Skin epidermis (tissue), 12 donors: ENCODE results near the gene EVPL.
A peak's percentile ranks its signal among the peaks of the same experiment; 100 is the strongest.
"Not testable (repeated sequence)": the region's sequence is repeated elsewhere in the genome, so short reads cannot be mapped to it uniquely, and the experiment has no call there.

Experiments used
- H3K27ac ChIP-seq, 21 experiments: fragments of 200-600 bp; sonication (generic) in 11 of 21; one replicate each; pipeline ENCODE4 v1.5.0; 2020; ENCODE audit warnings: mild to moderate bottlenecking in 3 of 21, inconsistent platforms in 2 of 21, moderate library complexity in 2 of 21
- H3K4me3 ChIP-seq, 7 experiments: fragments of 200-600 bp; sonication (generic) in 2 of 7; one replicate each; pipeline ENCODE4 v1.5.0; 2020; ENCODE audit warnings: inconsistent platforms in 2 of 7, mild to moderate bottlenecking in 2 of 7, moderate library complexity in 1 of 7

Gene EVPL

DNA sequence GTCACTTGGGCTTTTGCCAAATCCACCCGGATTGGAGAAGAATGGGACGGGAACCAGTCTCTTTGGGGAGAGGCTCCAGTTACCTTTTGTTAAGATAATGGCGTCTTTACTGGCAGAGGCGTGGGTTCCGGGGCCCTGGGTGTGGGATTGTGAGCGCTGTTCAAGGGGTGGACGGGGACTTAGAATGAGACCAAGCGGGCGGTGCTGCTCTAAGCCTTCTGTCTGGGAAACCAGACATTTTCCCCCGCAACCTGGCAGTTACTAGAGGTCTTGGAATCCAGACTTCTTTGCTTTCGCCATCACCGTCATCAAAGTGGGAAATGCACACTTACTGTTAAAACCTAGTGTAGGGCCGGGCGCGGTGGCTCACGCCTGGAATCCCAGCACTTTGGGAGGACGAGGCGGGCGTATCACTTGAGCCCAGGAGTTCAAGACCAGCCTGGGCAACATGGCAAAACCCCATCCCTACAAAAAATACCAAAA, 47.4 kb downstream of the EVPL start:
- peak overlapping the region; percentile 52 to 91 (median 75) for H3K4me3 ChIP-seq
- peak overlapping the region; percentile 75 to 100 (median 99) for H3K27ac ChIP-seq

DNA sequence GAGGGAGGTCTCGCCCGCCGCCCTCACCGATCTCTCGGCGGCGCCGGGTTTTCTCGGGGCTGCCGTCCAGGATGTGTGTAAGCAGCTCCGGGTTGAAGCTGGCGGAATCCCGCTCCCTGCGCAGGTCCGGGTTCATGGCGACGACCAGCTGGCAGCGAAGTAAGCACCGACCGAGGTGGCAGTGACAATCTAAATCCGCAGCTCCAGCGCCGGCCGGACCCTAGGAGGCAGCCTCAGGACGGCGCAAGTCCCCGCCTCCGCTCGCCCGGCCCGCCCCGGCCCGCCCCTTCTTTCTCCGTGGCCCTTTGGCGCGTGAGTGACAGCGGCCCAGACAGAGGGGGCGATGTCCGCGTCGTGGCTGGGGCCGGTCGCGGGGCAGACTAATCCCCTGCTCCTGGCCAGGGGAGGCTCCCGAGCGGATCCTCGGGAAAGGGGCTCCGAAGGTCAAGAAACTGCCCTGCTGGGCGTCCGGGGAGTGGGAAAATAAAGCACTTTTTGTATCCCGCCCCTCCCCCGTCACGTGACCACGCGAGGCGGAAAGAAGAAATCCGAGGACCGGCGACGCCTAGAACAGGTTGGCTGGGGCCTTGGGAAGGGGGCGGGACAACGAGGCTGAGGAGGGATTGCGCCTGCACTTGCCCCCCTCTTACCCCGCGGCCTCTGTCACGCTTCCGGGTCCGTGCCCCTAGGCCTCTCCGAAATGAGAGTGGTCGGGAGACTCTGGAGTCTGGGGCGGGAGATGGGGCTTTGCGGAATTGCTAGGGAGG, 48.0 kb downstream of the EVPL start, which contains the start of the genes ACOX1 and TEN1:
Gene ACOX1 (minus strand): TSS at position 229 of the 767 bp plus-strand sequence. CDS start 93 bp downstream, at position 136.
Gene TEN1 (plus strand): TSS at position 303 of the 767 bp plus-strand sequence. CDS start 6,953 bp downstream, outside the sequence.
- H3K27ac ChIP-seq: peak within 1 kb of the TSS; percentile 75 to 100 (median 99)
- H3K4me3 ChIP-seq: peak within 1 kb of the TSS; percentile 52 to 91 (median 75)

DNA sequence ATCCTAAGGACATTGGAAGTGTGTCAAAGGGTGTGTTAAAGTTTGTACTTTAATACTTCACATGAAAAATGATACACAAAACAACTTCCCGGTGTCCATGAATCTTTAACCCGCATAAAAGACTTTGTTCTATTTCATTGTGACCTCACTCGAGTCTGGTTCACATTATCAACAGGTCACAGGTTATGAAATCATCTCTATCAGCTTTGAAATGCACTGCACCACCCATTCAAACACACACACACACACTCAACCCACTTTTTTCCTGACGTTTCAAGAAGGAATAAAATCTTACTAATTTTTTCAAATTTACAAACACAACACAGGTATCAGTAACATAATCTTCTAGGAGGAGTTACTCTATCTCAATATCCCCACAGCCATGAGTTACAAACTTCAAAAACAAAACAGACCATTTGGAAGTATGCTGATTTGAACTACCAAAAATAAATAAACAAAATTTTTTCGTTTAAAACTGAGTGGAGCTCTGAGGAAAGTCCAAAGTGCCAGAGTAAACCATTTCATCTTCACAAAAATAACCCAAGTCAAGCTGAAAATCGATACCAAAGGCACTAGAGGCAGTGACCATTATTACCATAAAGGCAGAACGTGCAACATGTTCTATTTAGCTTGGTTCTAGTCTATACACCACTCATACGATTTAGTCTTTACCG, 50.8 kb downstream of the EVPL start:
- peak overlapping the region in 11 of 21 experiments; percentile 14 to 67 (median 41) for H3K27ac ChIP-seq
- peak overlapping the region in 2 of 7 experiments; percentile 3 to 76 for H3K4me3 ChIP-seq

DNA sequence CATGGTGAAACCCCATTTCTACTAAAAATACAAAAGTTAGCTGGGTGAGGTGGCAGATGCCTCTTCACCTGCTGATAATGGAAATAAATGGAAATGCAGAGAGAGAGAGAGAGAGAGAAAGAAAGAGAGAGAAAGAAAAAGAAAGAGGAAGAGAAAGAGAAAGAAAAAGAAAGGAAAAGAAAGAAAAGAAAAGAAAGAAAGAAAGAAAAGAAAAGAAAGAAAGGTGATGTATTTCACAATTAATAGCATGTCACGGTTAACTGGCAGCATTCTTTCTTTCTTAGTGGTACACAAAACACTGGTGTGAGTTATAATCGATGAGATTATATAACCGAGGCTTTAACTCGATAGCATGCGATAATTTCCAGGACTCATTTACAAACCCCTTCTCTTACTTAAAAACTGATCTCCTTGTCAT, 51.3 kb downstream of the EVPL start:
- peak overlapping the region in 10 of 21 experiments; percentile 14 to 67 (median 45) for H3K27ac ChIP-seq
- H3K4me3 ChIP-seq: peak overlapping the region in 1 of 7 experiments; percentile 76

DNA sequence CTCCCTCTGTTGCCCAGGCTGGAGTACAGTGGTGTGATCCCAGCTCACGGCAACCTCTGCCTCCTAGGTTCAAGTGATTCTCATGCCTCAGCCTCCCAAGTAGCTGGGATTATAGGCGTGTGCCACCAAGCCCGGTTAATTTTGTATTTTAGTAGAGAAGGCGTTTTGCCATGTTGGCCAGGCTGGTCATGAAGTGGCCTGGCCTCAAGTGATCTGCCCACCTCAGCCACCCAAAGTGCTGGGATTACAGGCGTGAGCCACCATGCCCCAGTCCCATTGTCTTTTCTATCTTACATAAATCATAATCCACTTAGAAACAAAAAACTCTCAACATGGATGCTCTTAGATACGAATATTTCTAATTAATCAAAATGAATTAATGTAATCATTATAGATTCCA, 51.9 kb downstream of the EVPL start:
- H3K4me3 ChIP-seq: not testable (repeated sequence)
- H3K27ac ChIP-seq: peak overlapping the region in 3 of 21 experiments; percentile 38 to 57 (median 41)

DNA sequence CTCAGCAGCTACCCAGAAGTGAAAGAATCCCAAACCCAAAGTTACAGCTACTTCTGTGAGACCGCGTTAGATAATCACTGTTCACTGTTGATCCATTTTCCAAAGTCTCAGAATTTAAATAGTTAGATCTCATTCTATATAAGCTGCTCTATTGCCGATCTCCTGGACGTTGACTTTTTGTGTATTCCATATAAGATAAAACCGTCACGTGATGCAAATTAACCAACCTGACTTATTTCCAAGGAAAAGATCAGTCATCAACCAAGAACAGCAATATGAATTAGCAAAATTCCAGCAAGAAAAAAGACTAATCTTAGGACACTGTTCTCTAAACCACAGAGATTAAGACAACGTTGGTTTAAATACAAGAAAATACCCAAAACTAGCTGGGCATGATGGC, 56.5 kb downstream of the EVPL start:
- Histone ChIP-seq H3K4me3 (no peak overlapping the region), H3K27ac (peak overlapping the region in 11 of 21 experiments; percentile 3 to 67 (median 41))

DNA sequence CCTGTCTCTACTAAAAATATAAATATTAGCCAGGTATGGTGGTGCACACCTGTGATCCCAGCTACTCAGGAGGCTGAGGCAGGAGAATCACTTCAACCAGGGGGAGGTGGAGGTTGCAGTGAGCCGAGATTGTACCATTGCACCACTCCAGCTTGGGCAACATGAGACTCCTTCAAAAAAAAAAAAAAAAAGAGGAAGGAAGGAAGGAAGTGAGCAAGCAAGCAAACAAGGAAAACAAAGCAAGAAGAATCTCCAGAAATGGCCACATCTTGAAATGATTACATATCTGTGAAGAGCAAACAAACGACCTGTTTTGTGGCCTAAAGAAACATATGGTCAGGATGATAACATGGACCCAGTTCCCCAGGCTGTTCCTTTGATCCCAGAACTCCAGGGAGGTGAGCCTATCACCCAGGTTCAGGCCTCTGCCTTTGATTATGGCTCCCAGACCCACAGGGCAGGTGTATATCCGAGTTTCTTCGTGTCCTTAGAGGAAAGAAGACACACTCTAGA, 57.0 kb downstream of the EVPL start:
- H3K4me3 ChIP-seq: no peak overlapping the region
- peak overlapping the region in 11 of 21 experiments; percentile 3 to 67 (median 41) for H3K27ac ChIP-seq

DNA sequence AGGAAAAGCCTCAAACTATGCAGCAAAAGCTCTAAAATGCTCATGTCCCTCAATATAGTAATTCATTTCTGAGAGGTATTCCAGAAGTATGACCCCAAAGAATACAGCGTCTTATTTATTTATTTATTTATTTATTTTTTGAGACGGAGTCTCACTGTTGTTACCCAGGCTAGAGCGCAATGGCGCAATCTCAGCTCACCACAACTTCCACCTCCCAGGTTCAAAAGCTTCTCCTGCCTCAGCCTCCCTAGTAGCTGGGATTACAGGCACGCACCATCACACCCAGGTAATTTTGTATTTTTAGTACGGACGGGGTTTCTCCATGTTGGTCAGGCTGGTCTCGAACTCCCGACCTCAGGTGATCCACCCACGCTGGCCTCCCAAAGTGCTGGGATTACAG, 58.1 kb downstream of the EVPL start:
- H3K27ac ChIP-seq, H3K4me3 ChIP-seq: not testable (repeated sequence)

DNA sequence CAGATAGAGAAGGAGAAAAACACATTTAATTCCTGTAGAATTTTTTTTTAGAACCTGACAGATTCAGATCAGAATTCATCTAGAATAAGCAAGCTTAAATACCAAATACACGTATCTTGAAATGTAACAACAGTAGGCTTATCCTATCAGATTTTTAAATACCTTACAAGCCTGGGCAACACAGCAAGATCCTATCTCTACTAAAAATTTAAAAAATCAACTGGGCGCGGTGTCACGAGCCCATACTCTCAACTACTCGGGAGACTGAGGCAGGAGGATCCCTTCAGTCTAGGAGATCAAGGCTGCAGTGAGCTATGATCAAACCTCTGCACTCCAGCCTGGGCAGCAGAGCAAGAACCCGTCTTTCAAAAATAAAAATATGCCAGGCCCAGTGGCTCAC, 61.6 kb downstream of the EVPL start:
- H3K4me3 ChIP-seq: no peak overlapping the region
- H3K27ac ChIP-seq: no peak overlapping the region

DNA sequence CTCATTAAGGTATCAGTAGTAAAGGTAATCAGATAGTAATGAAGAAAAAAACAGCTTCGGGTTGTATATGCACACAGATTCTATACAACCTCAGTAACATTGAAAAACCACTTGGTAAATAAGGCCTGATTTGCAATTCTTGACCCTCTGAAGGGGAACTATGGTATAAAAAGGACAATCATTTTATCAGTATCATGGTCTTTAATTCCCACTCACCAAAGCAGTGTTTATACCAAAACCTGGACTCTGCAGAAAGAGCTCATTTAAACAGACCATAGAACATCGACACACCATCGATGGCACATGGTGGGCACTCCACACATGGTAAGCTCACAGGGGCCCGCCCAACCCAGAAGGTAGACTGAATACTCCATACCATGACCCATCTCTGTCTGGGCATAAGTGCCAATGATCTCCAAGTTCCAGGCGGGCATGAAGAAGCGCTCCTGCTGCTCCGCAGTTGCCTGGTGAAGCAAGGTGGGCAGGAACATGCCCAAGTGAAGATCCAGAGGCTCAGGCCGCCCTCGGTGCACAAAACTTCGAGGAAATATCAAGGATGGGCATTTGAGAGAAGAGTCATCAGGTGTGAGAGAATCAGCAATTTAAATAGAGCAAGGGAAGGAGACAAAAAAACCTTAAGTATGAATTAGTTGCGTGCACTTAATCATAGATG, 67.1 kb downstream of the EVPL start:
- Histone ChIP-seq H3K4me3 (no peak overlapping the region), H3K27ac (no peak overlapping the region)

DNA sequence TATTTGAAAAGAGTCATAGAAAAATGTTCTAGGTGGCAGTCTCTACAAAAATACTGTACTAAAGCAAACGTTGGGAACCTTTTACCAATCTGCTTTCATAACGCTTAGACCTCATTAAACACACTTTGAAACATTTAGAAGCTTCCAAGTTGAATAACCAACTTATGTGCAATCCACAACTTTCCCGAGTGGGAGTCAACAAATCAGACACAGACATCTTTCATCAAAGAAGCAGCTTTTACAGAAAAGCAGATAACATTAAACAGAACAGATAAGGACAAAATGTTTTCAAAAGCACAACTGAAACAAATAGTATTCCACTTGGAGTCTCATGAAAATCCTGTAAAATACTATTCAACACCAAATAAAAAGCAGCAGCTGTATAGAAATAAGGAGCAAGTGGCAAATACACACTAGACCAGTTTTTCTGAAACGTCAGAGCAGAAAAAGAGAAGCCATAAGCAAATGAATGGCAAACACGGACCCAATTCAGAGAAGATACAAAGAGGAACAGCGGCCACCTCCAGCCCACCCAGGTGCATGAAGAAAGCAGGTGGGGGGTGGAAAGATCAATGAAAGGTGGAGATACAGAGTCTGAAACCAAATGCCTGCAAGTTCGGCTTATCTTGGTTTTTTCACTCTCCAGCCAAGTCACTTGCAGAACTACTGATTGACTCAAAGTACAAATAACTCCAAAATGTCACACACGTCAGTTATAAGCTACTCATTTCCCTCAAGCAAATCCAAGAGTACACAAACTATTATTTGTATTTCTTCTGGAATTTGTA, 67.9 kb downstream of the EVPL start:
- H3K27ac ChIP-seq: no peak overlapping the region

More for the DNA sequence above, 67.9 kb downstream of the EVPL start:
- no peak overlapping the region for H3K4me3 ChIP-seq
